GM10248 (cell line): ENCODE data around the gene ERMN.

Experiments used
- CTCF ChIA-PET: fragments of 300-600 bp; sonication (Branson Sonifier 250); formaldehyde crosslinking; extraction: SDS; loops from one replicate; lab custom pipeline; 2021; ENCODE audit warnings: antibody characterized with exemption; lab: Yijun Ruan, JAX
- POLR2A ChIA-PET: fragments of 350-650 bp; sonication (Branson Sonifier 250); formaldehyde crosslinking; extraction: SDS; loops from one replicate; lab custom pipeline; 2020; ENCODE audit warnings: antibody characterized with exemption; lab: Yijun Ruan, JAX
- DNase-seq: peaks from one replicate; pipeline ENCODE4 v3.0.0; 2012; ENCODE audit errors: extremely low spot score
- TF ChIP-seq, protein P1 (sequence below): IDR thresholded peaks from 2 replicates; pipeline ENCODE4 v1.5.1; 2012; ENCODE audit warnings: mild to moderate bottlenecking, low read depth; ENCODE audit errors: extremely low read depth, missing control alignments, control extremely low read depth

The ERMN gene

DNA sequence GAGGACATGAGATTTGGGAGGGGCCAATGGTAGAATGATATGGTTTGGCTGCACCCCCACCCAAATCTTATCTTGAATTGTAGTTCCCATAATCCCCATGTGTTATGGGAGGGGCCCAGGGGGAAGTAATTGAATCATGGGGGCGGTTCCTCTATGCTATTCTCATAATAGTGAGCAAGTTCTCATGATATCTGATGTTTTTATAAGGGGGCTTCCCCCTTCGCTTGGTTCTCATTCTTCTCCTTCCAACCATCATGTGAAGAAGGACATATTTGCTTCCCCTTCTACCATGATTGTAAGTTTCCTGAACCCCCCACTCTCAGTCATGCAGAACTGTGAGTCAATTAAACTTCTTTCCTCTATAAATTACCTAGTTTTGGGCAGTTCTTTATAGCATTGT, 37.0 kb upstream of the ERMN start:
- TF ChIP-seq, protein P1, sequence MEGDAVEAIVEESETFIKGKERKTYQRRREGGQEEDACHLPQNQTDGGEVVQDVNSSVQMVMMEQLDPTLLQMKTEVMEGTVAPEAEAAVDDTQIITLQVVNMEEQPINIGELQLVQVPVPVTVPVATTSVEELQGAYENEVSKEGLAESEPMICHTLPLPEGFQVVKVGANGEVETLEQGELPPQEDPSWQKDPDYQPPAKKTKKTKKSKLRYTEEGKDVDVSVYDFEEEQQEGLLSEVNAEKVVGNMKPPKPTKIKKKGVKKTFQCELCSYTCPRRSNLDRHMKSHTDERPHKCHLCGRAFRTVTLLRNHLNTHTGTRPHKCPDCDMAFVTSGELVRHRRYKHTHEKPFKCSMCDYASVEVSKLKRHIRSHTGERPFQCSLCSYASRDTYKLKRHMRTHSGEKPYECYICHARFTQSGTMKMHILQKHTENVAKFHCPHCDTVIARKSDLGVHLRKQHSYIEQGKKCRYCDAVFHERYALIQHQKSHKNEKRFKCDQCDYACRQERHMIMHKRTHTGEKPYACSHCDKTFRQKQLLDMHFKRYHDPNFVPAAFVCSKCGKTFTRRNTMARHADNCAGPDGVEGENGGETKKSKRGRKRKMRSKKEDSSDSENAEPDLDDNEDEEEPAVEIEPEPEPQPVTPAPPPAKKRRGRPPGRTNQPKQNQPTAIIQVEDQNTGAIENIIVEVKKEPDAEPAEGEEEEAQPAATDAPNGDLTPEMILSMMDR, result no peak
- CTCF ChIA-PET, result interaction anchor here (1.1 to 1.5 kb wide), 3 partner anchors 26 to 42 kb away, joined by 4 to 5 read pairs (median 4); no protein-coding TSS in a partner anchor
- POLR2A ChIA-PET, result no interaction called here
- no peak for DNase-seq

DNA sequence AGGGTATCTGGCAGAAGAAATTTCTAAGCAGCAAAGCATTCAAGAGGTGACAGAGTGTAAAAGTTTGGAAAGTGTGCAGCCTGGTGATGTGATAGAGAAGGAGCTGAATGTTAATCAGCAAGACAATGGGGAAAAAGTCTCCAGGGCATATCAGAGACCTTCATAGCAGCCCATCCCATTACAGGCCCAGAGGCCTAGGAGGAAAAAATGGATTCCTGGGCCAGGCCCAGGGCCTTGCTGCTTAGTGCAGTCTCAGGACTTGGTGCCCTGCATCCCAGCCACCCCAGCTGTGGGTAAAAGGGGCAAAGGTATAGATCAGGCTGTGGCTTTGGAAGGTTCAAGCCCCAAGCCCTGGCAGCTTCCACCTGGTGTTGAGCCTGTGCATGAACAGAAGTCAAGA, 35.9 kb upstream of the ERMN start:
- no peak for DNase-seq
- TF ChIP-seq, protein P1, result no peak
- POLR2A ChIA-PET, result no interaction called here
- CTCF ChIA-PET, result interaction anchor here (1.1 kb wide), 1 partner anchor 25 kb away, joined by 5 read pairs; no protein-coding TSS in a partner anchor

DNA sequence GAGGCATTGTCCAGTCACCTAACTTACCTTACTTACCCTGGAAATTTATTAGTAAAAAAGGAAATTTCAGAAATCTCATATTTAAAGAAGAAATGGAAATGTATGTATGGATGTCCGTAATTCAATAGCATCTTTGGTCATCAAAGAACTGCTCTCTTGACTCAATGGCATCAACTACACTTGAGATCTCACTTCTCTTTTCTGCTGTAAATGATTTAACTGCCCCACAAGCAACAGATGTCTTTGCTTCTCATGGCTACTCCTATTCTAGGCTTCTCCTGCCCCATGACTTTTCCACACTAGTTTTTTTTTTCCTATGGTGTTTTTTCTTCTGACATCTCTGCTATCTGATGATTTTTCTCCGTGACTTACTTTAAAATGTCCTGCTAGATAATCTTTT, 34.0 kb upstream of the ERMN start:
- CTCF ChIA-PET, result interaction anchor here (1.6 to 3.1 kb wide), 3 partner anchors 14 to 32 kb away, joined by 5 to 19 read pairs (median 5); no protein-coding TSS in a partner anchor
- POLR2A ChIA-PET, result no interaction called here
- TF ChIP-seq, protein P1, result no peak
- peak; percentile 17 for DNase-seq

DNA sequence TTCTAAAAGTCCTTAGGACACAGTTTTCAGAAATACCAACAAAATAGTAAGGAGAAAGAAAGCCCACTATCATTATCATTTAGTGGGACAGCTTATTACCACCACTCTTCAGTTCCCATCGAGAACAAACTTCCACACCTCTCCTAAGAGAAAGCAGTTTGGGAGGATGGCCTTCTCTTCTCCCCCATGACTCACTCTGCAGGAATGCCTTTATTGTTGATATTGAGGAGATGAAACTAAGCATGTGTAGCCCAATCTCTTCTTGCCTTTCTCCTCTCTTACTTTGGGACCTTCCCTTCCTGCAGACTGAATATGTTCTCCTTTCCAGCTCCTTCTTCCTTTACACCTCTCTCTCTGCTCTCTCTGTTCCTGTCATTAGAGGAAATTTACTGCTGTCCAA, 30.0 kb upstream of the ERMN start:
- TF ChIP-seq, protein P1, result no peak
- CTCF ChIA-PET, result interaction anchor here (1.4 kb wide), 1 partner anchor 9 kb away, joined by 4 read pairs; no protein-coding TSS in a partner anchor
- no peak for DNase-seq
- POLR2A ChIA-PET, result no interaction called here

DNA sequence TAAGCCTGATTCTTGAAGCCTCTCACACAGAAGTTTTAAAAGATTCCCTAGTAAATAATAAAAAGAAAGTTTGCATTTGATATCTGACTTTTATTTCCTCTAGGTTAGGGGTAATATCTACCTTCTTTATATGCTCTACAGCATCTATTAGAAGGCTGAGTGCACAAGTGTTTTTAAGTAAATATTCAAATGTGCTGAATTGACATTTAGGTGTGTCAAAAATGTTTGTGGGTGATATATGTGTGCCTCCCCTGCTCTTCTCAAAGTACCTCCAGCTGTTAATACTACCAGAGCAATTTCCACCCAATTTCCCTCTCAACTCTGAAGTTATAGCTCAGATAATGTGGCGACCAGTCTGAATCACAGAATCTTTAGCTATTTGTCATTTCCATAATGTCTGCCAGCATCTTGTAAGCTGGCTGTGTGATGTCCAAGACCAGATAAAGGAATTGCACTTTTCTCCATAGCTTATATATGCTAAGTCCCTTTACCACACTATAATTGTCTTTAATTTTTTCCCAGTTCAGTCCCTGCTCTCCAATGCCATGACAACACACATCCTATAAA, 24.4 kb upstream of the ERMN start:
- ChIA-PET POLR2A (no interaction called here), CTCF (interaction anchor here (1.3 to 9.7 kb wide), 3 partner anchors 15 to 23 kb away, joined by 5 to 134 read pairs (median 18); partner anchors contain the start of gene ERMN)
- TF ChIP-seq, protein P1, result no peak
- no peak for DNase-seq

DNA sequence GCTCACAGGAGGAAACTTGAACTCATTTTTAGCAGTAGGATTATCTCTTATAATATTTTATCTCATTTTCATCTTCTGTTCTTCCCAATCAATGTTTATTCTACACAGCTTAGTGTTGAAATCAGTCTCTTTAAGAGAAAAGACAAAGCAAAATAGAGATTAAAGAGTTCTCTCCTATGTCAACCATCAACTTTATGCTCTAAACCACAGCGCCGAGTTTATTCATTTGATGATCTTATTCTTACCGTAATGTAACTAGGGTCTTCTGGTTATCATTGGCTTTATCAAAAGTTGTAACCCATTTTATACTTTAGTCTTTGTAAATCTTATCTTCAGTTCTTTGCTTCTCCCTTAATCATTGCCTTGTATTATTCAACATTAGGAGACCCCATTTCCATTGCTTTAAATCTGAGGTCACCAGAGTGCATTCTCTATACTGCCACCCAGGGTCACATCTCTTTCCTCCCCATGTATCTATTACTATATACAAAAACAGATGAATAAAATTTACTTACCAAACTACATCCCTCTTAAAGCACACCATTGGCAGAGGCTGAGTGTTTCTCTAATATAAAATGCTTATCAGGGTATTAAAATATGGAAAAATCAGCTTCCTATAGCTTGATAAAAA, 22.8 kb upstream of the ERMN start:
- no peak for DNase-seq
- ChIA-PET POLR2A (no interaction called here), CTCF (interaction anchor here (4.8 to 9.7 kb wide), 2 partner anchors 13 to 22 kb away, joined by 40 to 134 read pairs; partner anchors contain the start of gene ERMN)
- TF ChIP-seq, protein P1, result no peak
